Measurements from ENCODE around the gene RPL22L1.

- no peak for TF ChIP-seq CTCF (conservative IDR thresholded peaks at IDR 0.05; ENCODE audit: low read depth, low read length)
- TF ChIP-seq EZH2 (IDR thresholded peaks at IDR 0.05; ENCODE audit: borderline replicate concordance, low read depth, low read length, poor library complexity, severe bottlenecking) = no peak
Observed at GRCh38 chr3:170839518-170840100, 30.4 kb downstream of the RPL22L1 start.
